DOHH2 (cell line): ENCODE measurements around the gene MRPL33.

Source experiments
- H3F3A ChIP-seq: fragments of 200-600 bp; sonication (generic), shearing (Covaris generic); 2 replicates; pipeline ENCODE4 v1.6.0; 2016; ENCODE audit warnings: antibody characterized with exemption, mild to moderate bottlenecking; ENCODE audit not compliant: control insufficient read depth, insufficient read depth
- H3K27ac ChIP-seq: fragments of 200-600 bp; sonication (generic); 2 replicates; pipeline ENCODE4 v1.5.1; 2014; ENCODE audit warnings: low read depth, mild to moderate bottlenecking, low read length, moderate library complexity
- H3K27me3 ChIP-seq: fragments of 200-600 bp; sonication (generic); 2 replicates; pipeline ENCODE4 v1.6.1; 2014; ENCODE audit warnings: mild to moderate bottlenecking, low read length, mixed read lengths; ENCODE audit not compliant: control insufficient read depth
- H3K36me3 ChIP-seq: fragments of 200-600 bp; sonication (generic); 2 replicates; pipeline ENCODE4 v1.6.1; 2014; ENCODE audit warnings: mild to moderate bottlenecking, low read length, moderate library complexity, mixed read lengths; ENCODE audit not compliant: control insufficient read depth
- H3K4me1 ChIP-seq: fragments of 200-600 bp; sonication (generic); 2 replicates; pipeline ENCODE4 v1.6.1; 2014; ENCODE audit warnings: mild to moderate bottlenecking, low read length, mixed read lengths; ENCODE audit not compliant: control insufficient read depth
- H3K4me2 ChIP-seq: fragments of 200-600 bp; sonication (generic); 2 replicates; pipeline ENCODE4 v1.6.0; 2014; ENCODE audit warnings: mild to moderate bottlenecking, low read length, moderate library complexity
- H3K4me3 ChIP-seq: fragments of 200-600 bp; sonication (generic); 2 replicates; pipeline ENCODE4 v1.5.1; 2014; ENCODE audit warnings: mild to moderate bottlenecking, low read length, mixed read lengths
- H3K79me2 ChIP-seq: fragments of 200-600 bp; sonication (generic); 2 replicates; pipeline ENCODE4 v1.6.1; 2014; ENCODE audit warnings: mild to moderate bottlenecking, low read length, mixed read lengths; ENCODE audit not compliant: control insufficient read depth
- H3K9me2 ChIP-seq: fragments of 200-600 bp; sonication (generic); replicated peaks from 2 replicates; pipeline ENCODE4 v1.6.1; 2014; ENCODE audit warnings: mild to moderate bottlenecking, low read length, mixed read lengths; ENCODE audit not compliant: control insufficient read depth
- H3K9me3 ChIP-seq: fragments of 200-600 bp; sonication (generic); 2 replicates; pipeline ENCODE4 v1.6.1; 2014; ENCODE audit warnings: antibody characterized with exemption, low read length, mixed read lengths; ENCODE audit not compliant: control insufficient read depth, insufficient read depth
- H4K20me1 ChIP-seq: fragments of 200-600 bp; sonication (generic); 2 replicates; pipeline ENCODE4 v1.6.0; 2014; ENCODE audit warnings: low read depth, mild to moderate bottlenecking, antibody characterized with exemption, low read length, moderate library complexity; ENCODE audit not compliant: control insufficient read depth, insufficient read depth
- EZH2phosphoT487 ChIP-seq: fragments of 200-600 bp; sonication (generic); IDR thresholded peaks from 2 replicates; pipeline ENCODE4 v1.6.1; 2017; ENCODE audit warnings: borderline replicate concordance, mild to moderate bottlenecking, antibody characterized with exemption, low read length, moderate library complexity, mixed read lengths
- TF ChIP-seq, protein P1 (sequence below): fragments of 200-600 bp; sonication (generic); IDR thresholded peaks from one replicate; pipeline ENCODE4 v1.5.1; 2014; ENCODE audit warnings: antibody characterized with exemption, mild to moderate bottlenecking, low read depth, low read length; ENCODE audit not compliant: poor library complexity, severe bottlenecking

MRPL33 gene

DNA sequence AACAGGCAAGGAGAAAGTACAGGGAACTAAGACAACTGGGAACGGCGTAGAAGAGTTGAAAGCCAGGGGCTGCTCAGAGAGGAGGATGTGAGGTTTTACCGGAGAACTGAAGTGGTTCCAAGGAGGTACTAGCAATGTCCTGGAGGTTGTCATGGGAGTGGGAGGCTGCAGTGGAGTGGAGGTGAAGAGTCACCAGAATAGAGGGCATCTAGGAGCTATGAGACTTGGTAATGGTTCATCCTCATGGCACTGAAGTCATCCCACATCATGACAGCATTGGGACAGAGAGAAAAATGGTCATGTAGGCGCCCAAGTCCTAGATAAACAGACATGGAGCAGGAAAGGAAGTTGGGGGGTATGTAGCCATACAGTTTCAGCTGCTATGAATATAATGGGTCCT lies 26.3 kb downstream of the MRPL33 start:
- no peaks in the 10 kb centered on the region for H3K36me3 ChIP-seq
- H3K4me1 ChIP-seq, result no peaks in the 10 kb centered on the region
- H3K4me2 ChIP-seq, result no peak overlapping the region
- no peaks in the 10 kb centered on the region for H3K9me2 ChIP-seq
- H3K27me3 ChIP-seq, result no peaks in the 10 kb centered on the region
- H3K27ac ChIP-seq, result no peak overlapping the region
- TF ChIP-seq EZH2phosphoT487, result no peak
- TF ChIP-seq, protein P1, sequence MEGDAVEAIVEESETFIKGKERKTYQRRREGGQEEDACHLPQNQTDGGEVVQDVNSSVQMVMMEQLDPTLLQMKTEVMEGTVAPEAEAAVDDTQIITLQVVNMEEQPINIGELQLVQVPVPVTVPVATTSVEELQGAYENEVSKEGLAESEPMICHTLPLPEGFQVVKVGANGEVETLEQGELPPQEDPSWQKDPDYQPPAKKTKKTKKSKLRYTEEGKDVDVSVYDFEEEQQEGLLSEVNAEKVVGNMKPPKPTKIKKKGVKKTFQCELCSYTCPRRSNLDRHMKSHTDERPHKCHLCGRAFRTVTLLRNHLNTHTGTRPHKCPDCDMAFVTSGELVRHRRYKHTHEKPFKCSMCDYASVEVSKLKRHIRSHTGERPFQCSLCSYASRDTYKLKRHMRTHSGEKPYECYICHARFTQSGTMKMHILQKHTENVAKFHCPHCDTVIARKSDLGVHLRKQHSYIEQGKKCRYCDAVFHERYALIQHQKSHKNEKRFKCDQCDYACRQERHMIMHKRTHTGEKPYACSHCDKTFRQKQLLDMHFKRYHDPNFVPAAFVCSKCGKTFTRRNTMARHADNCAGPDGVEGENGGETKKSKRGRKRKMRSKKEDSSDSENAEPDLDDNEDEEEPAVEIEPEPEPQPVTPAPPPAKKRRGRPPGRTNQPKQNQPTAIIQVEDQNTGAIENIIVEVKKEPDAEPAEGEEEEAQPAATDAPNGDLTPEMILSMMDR, result no peak
- no peaks in the 10 kb centered on the region for H4K20me1 ChIP-seq
- H3K4me3 ChIP-seq, result no peak overlapping the region
- H3K79me2 ChIP-seq, result no peaks in the 10 kb centered on the region
- H3K9me3 ChIP-seq, result no peaks in the 10 kb centered on the region
- H3F3A ChIP-seq, result no peaks in the 10 kb centered on the region

DNA sequence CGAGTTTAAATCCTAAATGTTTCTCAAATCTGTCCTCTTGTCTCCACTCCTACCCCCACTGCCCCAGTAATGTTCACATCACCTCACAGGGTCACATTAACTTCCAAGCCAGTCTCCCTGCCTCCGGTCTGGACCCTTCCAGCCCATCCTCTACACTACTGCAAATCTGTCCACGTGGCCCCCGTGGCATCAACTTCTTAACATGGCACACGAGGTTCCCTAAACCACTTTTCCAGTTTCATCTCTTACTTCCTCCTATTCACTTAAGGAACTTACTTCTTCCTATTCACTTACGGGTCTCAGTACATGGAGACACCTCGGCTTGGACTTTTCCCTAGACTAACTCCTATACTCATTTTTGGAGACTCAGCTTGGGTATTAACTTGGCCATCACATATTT lies 27.0 kb downstream of the MRPL33 start:
- Histone ChIP-seq H3F3A (no peaks in the 10 kb centered on the region), H3K9me2 (no peaks in the 10 kb centered on the region), H3K9me3 (no peaks in the 10 kb centered on the region), H3K27ac (no peak overlapping the region), H3K4me1 (no peaks in the 10 kb centered on the region), H3K4me3 (no peak overlapping the region), H3K27me3 (no peaks in the 10 kb centered on the region), H3K4me2 (no peak overlapping the region), H3K36me3 (no peaks in the 10 kb centered on the region), H3K79me2 (no peaks in the 10 kb centered on the region), H4K20me1 (no peaks in the 10 kb centered on the region)
- no peak for TF ChIP-seq EZH2phosphoT487
- TF ChIP-seq, protein P1, result no peak

DNA sequence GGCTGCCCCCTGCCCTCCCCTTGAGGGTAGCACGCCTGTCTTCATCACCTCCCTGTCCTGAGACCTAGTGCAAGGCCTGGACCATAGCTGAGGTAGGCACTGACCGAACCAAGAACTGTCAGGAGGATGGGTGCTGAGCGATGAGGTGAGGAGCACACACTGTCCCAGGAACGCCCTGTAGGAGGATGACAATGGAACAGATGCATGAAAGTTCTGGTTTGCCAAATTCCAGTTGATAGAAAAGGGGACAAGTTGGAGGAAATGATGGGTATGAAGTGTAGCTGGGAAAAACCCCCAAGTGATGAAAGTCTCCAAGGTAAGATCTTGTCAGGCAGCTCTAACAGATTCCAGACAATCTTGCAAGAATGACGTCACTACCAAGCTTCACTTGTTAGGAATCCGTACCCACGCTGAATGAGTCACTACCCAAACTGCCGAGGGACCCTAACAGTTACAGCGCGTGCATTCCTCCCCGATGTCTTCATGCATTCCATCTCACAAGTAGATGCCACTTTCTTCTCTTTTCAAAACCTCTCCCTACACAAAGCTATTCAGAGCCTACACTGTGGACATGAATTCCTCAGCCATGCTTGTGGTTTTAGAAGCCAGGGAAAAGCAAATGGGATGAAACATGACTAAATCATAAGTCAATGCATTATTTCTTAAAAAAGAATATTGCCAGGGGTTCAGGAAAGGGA lies 27.6 kb downstream of the MRPL33 start:
- H3K36me3 ChIP-seq, result no peaks in the 10 kb centered on the region
- H3F3A ChIP-seq, result no peaks in the 10 kb centered on the region
- H3K9me3 ChIP-seq, result no peaks in the 10 kb centered on the region
- H3K4me2 ChIP-seq, result no peak overlapping the region
- no peak overlapping the region for H3K27ac ChIP-seq
- H4K20me1 ChIP-seq, result no peaks in the 10 kb centered on the region
- no peaks in the 10 kb centered on the region for H3K79me2 ChIP-seq
- H3K4me3 ChIP-seq, result no peak overlapping the region
- H3K4me1 ChIP-seq, result no peaks in the 10 kb centered on the region
- no peaks in the 10 kb centered on the region for H3K9me2 ChIP-seq
- no peaks in the 10 kb centered on the region for H3K27me3 ChIP-seq
- TF ChIP-seq, protein P1, result no peak
- no peak for TF ChIP-seq EZH2phosphoT487
